GM12801 (cell line): ENCODE measurements around the gene GIPC2.

ENCODE experiments used
- TF ChIP-seq, protein P1 (sequence below): IDR thresholded peaks from one replicate; pipeline ENCODE4 v1.5.1; 2011; ENCODE audit warnings: control low read depth; ENCODE audit not compliant: insufficient read length; ENCODE audit errors: extremely low read depth

The GIPC2 gene

DNA sequence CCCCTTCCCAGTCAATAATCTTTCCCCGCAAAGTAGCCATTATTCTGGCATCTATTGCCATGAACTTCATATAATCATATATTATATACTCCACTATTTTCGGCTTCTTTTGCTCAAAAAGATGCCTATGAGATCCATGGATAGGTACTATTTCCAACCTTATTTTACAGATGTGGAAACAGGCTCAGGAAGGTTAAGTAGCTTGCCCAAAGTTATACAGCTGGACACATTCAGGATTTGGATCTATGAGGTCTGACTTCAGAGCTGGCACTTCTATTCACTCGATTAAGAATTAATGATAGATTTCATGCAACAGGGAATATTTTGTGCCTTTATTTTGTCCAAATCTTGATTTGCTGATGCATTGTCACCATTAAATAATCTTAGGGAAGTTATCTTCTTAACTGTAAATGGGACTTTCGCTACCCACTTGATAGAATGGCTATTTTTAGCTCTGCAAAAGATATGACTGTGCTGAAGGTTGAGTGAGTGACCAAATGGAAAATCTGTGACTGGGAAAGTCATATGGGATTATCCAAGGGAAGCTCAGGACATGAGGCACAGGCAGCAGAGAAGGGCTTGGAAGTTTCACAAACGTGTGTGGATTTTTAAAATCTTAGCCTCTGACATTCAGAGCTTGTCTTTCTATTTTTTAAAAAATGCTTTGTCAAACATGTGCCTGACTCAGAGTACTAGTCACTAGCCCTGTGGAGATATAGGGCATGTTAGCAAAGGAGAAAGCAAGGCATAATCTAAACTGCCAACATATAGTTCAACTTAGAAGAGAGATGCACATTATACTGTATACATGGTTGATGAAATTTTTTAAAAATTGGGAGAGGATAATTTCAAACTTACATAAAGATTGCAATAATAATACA, 36.5 kb downstream of the GIPC2 start:
- TF ChIP-seq, protein P1, sequence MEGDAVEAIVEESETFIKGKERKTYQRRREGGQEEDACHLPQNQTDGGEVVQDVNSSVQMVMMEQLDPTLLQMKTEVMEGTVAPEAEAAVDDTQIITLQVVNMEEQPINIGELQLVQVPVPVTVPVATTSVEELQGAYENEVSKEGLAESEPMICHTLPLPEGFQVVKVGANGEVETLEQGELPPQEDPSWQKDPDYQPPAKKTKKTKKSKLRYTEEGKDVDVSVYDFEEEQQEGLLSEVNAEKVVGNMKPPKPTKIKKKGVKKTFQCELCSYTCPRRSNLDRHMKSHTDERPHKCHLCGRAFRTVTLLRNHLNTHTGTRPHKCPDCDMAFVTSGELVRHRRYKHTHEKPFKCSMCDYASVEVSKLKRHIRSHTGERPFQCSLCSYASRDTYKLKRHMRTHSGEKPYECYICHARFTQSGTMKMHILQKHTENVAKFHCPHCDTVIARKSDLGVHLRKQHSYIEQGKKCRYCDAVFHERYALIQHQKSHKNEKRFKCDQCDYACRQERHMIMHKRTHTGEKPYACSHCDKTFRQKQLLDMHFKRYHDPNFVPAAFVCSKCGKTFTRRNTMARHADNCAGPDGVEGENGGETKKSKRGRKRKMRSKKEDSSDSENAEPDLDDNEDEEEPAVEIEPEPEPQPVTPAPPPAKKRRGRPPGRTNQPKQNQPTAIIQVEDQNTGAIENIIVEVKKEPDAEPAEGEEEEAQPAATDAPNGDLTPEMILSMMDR = no peak

DNA sequence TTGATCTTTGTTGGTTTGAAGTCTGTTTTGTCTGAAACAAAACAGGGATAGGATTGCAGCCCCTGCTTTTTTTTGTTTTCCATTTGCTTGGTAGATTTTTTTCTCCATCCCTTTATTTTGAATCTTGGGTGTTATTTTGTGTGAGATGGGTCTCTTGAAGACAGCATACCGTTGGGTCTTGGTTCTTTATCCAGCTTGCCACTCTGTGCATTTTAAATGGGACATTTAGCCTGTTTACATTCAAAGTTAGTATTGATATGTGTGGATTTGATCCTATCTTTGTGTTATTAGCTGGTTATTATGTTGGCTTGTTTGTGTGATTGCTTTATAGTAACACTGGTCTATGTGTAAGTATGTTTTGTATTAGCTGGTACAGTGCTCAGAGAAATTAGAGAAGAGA, 40.9 kb downstream of the GIPC2 start:
- TF ChIP-seq, protein P1 = no peak

DNA sequence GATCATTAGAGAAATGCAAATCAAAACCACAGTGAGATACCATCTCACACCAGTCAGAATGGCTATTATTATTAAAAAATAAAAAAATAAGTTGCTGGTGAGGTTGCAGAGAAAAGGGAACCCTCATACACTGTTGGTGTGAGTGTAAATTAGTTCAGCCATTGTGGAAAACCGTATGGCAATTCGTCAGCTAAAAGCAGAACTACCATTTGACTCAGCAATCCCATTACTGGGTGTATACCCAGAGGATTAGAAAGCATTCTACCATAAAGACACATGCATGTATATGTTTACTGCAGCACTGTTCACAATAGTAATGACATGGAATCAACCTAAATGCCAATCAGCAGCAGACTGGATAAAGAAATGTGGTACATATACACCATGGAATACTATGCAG, 42.2 kb downstream of the GIPC2 start:
- TF ChIP-seq, protein P1 = no peak

DNA sequence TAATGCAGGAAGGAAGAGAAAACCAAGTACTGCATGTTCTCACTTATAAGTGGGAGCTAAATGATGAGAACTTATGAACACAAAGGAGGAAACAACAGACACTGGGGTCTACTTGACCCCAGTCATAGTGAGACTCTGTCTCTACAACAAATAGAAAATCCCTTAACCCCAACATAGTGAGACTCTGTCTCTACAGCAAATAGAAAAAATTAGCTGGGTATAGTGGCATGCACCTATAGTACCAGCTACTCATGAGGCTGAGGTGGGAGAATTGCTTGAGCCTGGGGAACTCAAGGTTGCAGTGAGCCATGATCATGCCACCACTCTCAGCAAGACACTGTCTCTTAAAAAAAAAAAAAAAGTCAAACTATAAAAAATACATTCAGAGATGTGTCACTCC, 42.7 kb downstream of the GIPC2 start:
- TF ChIP-seq, protein P1 = no peak

DNA sequence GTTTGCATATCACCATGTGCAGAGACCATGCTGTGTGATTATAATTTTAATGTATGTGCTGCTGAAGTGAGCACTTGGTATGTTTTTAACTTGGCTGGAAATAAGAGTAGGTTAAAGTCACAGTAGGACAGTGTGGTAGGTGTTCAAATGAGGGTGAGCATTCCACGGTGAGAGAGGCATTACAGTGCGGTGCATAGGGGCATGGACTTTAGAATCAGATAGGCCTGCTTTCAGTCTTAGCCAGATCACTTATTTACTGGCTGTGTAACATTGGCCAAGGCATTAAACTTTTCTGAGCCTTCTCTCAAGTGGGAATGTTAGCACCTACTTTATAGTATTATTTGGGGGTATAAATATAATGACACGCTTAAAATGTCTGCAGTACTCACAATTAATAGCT, 43.2 kb downstream of the GIPC2 start:
- TF ChIP-seq, protein P1 = no peak

DNA sequence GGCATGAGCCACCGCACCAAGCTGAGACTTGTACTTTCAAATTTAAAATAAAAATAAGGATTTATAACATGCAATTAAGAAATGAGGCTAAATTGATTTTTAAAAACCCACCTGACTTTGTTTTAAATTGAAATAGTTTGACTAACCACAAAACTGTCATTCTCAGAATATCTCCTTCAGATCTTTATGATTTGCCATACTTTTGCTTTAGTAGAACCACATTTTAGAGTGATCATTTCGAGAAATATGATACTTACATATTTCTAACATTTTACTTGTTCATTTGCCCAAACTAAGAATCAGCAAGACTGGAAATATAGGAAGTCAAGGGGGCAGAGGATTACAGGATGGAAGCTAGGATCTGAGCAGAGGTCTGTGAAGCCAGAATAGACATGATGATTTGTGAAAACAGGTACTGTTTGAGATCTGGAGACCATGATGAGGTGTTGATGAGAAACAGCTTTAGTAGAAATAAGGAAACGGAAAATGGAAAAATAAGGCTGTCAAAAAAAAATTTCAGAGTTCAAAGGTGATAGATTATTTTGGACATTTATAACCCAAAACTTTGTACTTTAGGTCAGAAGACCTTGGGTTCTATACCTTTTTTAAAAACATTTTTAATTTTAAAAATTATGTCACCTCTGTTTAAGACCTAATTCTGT, 44.8 kb downstream of the GIPC2 start:
- TF ChIP-seq, protein P1 = no peak

DNA sequence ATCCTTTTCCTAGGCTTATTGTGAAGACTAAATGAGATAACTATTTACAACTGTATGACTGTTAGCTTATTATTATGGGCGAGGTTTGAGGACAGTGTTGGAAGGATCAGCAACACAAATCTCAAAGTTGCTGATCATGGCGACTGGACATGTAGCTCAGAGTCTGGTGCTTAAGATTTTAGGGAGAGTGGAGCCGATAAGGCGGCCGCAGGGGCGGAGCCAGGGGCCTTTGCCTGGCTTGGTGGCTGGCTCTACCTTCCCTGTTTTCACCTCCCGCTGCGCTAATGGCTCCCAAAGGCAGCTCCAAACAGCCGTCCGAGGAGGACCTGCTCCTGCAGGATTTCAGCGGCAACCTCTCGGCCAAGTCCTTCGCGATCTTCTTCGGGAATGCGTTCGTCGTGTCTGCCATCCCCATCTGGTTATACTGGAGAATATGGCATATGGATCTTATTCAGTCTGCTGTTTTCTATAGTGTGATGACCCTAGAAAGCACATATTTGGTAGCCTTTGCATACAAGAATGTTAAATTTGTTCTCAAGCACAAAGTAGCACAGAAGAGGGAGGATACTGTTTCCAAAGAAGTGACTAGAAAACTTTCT, 45.5 kb downstream of the GIPC2 start:
- TF ChIP-seq, protein P1 = no peak
